ENCODE measurements around the gene NLK. TPM values are rescaled to one million over a fixed set of nuclear protein-coding genes. Genes with fewer than 3 reads are reported as not detected.
"Not testable (repeated sequence)": the region's sequence is repeated elsewhere in the genome, so short reads cannot be mapped to it uniquely, and the experiment has no call there.

Gene NLK
- polyA plus RNA-seq (2013, experiment 1 of 2; ENCODE audit: insufficient read length) = 9.9 TPM
- polyA plus RNA-seq (2013, experiment 2 of 2; ENCODE audit: insufficient read length) = 10.5 TPM

DNA sequence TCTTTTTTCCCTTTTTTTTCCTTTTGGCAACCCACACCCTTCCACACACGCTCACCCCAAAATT is at the start of gene NLK:
TSS of gene NLK (plus strand) at position 21 of the 64 bp plus-strand sequence. CDS start 197 bp downstream, outside the sequence.
- no peak for DNase-seq

DNA sequence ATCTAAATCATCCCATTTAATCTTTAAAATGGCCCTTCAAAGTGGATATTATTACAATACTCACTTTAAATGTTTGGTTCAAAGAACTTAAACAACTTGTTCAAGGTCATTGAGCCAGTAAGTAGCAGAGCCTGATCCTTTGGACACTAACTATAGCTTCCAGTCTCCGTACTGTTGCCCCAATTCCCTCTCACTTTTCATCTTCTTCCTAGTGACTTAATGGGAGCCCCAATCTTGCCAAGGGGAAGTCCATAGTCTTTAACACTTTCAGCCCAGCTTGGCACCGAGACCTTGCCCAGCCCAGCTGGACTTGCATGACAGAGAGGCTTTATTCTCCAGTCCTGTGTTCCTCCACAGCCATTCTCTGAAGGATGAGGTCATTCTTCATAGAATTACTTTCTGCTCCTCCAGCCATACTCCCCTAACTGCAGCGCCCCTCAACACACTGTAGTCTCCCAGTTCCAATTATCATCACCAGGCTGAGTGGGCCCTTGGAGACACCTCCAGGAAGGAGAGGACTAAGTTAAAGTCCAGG is 49.2 kb upstream of the NLK start:
- no peak for DNase-seq

DNA sequence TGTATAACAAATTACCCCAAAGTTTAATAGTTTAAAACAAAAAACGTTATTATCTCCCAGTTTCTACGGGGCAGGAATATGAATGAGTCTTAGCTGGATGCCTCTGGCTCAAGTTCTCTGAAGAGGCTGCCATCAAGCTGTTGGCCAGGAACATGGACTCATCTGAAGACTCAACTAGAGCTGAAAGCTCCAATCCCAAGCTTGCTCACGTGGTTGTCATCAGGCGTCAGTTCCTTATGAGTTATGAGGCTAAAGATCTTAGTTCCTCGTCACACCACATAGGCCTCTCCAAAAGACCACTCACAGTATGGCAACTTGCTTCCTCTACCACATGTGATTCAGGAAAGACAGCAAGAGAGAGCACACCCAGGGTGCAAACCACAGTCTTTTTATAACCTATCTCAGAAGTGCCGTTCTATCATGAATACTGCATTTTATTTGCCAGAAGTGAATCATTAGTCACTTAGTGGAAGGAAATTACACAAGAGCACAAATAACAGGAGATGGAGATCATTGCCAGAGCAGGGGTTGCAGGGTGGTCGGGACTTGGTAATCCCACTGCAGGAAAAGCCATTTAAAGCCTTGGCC is 48.7 kb upstream of the NLK start:
- no peak for DNase-seq

DNA sequence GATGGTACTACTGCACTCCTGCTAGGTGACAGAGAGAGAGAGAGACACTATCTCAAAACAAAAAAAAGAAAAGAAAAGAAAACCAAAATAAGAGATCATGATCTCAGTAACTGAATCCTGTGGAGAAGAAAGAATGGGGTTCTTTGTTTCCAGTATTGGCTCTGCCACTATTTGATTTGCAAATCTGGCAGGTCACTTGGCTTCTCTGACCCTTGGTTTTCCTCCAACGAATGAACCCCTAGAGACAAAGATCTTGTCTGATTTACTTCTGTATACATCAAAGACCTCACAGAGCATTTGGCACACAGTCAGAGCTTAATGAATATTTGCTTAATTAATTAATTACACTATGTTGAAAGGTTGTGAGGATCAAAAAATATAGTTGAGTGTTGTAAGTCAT is 47.9 kb upstream of the NLK start:
- no peak for DNase-seq

DNA sequence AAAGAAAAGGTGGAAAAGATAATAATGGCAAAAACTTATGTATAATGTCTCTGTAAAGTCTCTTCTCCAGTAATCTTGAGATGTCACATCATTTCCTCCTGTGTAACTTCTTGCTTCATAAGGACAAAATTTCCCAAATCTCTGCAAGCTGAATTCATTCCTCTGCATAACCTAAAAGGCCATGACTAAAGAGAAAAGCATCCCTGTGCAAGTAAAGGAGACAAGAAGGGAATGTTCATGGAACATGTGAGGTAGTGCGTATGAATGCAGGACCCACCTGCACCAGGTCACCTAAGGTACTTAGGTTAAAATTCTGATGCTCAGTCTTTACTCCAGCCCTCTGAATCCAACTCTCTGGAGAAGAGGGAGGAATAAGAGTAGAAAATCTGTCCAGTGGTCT is 46.9 kb upstream of the NLK start:
- no peak for DNase-seq

DNA sequence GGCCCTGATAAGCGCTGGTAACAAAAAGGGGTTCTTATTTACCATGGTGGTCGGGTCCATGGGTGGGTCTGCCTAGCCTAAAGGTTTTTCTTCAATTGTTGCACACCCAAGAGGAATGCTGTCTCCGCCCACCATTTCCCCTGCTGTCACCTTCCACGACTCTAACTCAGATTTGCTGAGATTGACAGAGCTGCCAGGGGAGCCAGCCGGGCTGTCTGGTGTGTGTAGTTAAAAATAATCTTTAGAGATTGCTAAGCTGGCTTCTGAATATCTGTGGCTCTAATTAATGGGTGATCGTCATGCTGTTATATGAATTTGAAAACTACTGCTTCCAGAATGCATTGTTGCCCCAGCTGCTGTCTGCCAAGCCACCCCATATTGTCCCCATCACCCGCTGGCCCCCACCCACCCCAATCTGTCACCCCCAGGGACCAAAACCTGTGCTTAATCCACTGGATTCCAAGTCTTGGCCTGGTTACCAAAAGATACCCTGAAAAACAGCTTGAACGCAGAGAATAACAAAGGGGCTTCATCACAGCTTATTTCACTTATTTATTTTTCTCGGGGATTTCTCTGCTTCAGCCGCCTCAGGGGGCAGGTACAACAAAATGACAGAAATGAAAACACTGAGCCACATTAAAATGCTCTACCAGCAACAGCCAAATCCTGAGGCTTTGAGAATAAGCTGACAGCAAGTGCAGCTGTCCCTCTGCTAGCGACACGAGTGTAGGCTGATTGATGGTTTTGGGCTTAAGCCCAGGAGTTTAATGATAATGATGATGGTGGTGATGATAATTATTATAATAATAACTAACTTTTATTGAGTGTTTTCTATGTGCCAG is 46.1 kb upstream of the NLK start:
- no peak for DNase-seq

DNA sequence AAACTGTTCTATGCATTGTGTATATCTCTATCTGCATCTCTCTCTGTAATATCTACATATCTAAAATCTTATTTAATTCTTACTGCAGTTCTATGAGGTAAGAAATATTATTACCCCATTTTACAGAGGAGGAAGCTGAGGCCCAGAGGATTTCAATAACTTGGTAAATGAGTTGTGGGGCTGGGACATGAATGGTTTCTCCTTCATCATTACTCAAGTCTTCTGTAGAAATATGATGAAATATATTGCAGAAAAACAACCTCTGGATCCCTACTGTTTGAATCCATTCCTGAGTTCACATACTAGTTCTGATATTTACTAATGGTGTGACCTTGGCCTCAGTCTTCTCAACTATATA is 45.5 kb upstream of the NLK start:
- DNase-seq = no peak

DNA sequence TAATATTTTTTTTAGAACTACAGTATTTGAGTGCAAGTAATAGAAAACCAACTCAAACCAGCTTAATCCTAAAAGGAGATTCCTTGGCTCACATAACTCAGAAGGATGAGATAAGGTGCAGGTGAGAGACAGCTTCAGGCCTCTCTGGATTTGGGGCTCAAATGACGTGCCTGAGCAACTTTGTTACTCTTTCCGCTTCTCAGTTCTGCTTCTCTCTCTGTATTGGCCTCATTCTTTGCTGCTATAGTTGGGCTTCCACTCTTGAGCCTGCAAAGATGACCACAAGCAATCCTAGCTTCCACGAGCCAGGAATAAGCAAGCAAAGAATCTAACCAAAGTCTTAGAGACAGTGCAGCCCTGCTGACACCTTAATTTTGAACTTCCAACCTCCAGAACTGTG is 45.0 kb upstream of the NLK start:
- DNase-seq = no peak

DNA sequence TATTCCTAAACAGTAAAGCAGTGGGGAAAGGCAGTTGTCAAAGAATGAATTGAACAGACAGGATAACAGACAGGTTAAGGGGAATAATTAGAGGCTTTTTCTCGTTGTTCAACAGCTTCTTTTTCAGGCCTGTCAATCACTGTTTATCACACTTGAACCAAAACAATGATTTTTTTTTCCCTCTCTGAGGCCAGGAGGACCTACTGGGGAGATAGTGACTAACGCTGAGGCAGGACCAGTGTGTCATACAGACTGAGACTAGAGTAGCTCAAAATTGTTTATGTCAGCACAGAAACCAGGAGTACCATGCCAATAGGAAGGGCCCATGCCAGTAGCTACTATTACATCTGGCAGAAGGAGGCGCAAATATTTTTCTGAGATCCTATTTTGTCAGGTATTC is 41.3 kb upstream of the NLK start:
- DNase-seq = no peak

DNA sequence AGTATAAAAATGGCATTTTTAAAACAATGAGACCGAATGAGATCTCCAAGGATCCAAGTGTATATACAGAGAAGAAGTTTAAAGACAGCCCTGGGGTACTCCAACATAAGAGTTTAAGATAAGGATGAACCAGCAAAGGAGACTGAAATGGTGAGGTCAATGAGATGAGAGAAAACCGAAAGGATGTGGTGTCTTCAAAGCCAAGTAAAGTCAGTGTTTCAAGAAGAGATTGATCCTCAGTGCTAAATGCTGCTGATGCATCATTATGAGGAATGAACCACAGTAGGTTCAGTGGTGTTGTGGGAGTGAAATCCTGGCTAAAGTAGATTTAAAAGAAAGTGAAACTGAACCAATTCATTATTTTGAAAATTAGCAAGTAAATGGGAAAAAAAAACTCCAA is 38.1 kb upstream of the NLK start:
- DNase-seq = no peak

DNA sequence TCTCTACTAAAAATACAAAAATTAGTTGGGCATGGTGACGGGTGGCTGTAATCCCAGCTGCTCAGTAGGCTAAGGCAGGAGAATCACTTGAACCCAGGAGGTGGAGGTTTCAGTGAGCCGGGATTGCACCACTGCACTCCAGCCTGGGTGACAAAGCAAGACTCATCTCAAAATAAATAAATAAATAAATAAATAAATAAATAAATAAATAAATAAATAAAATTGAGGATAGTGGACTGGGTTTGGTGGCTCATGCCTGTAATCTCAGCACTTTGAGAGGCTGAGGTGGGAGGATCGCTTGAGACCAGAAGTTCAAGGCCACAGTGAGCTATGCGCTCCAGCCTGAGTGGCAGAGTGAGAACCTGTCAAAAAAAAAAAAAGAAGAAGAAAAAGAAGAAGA is 34.6 kb upstream of the NLK start:
- not testable (repeated sequence) for DNase-seq

DNA sequence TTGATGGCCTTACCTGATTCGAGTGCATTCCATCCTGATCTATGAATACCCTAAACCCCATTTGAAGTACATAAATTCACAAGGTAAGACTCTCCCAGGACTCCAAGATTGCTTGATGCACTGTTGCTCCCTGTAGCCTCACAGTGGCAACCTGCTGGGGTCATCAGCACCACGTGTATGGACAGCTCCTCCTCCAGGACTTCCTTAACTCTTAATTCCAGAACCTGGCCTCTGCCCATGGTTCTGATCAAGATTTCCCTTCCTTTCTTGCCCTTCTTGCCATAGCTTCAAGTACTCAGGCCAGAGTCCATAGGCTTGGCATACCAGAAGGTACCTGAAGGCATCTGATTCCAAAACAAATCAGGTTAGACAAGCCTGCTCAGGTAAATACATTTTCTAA is 34.0 kb upstream of the NLK start:
- peak; percentile 54 for DNase-seq

DNA sequence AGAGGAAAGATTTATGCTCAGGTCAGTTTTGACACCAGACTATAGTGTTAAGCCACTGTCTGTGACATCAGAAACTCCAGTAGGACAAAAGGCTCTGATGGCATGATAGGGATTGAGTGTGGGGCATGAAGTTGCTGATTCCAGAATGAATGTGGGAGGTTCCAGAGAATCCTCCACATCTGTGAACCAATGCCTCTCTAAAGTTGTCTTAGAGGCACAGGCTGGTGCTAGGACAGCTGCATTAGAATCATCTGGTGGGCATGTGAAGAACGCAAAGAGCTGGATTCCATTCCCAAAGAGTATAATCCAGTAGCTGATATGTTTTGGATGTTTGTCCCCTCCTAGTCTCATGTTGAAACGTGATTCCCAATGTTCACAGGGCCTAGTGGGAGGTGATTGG is 32.1 kb upstream of the NLK start:
- DNase-seq = no peak

DNA sequence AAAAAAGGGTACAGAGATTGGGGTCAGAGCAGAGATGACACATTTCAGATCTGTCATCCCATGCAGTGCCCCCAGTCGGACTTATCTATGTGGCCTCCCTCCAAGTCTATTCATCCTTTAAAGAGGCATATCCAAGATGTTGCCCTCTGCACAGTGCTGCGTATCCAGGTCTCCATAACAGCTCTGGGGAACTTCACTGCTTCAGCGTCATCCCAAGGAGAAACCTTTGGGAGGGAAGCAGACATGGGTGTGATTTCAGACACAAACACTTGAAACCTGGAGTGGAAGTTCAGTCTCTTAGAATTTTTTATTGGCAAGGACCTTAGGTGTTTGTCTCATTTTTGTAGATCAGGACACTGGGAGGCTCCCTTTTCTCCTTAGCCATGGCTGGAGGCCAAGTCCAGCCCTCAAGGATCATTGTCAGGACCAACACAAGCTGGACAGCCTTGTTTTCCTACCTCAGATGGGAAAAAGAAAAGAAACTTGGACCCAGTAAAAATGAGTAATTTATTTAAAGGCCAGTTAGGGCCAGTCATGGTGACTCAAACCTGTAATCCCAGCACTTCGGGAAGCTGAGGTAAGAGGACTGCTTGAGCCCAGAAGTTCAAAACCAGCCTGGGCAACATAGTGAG is 23.9 kb upstream of the NLK start:
- DNase-seq = no peak

DNA sequence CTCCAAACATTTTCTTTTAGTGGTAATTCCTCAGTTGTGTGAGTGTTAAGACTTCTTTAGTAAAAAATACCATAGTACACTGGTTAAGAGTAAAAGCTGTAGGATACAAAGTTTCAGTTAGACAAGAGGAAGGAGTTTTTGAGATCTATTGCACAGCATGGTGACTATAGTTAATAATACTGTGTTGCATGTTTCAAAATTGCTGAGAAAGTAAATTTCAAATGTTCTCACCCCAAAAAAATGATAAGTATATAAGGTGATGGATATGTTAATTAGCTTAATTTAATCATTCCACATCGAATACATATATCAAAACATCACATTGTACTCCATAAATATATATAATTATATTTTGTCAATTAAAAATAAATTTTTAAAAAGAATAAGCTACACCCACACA is 22.0 kb upstream of the NLK start:
- DNase-seq = no peak

DNA sequence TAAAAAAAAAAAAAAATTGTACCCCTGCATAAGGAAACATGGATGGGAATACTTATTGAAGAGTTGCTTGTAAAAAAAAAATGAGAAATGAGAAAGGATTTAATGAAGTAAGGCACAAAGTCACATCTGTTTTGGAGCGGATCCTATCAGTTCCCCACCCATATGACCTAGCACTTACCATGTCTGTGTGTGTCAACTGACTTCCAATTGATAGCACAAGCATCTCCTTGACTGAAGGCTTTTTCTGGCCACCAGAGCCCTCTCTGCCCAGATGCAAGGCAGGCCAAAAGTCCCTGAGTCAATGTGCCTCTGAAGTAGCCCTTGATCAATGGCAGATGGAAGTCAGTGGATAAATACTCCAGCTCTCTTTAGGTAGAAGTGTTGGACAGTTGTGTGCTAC is 13.4 kb upstream of the NLK start:
- no peak for DNase-seq

DNA sequence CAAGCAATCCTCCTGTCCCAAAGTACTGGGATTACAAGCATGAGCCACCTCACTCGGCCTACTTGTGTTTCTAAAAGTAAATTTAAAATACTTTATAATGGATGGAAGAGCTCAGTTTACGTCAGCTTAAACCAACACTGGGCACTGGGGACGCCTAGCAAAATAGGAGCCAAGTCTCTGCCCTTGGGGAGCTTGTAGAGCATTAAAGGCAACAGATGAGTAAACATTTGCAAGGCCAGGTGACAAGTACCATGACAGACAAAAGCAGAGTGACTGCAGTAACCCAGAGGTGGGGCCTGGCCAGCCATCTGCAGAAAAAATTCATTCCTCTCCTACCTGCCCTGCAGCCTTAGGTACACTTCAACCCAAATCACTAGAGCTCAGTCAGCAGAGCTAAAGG is 12.1 kb upstream of the NLK start:
- DNase-seq = no peak

DNA sequence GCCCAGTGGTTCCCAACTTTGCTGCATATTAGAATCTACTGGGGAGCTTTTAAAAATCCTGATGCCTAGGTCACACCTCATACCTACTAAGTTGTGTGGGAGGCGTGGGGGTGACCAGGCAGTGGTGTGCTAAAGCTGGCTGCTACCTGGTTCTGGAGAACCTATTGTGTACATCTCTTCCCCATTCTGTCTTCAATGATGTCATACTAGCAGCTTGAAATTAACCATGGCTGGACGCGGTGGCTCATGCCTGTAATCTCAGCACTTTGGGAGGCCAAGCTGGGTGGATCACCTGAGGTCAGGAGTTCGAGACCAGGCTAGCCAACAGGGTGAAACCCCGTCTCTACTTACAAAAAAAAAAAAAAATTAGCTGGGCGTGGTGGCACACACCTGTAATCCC is 11.3 kb upstream of the NLK start:
- DNase-seq = no peak

DNA sequence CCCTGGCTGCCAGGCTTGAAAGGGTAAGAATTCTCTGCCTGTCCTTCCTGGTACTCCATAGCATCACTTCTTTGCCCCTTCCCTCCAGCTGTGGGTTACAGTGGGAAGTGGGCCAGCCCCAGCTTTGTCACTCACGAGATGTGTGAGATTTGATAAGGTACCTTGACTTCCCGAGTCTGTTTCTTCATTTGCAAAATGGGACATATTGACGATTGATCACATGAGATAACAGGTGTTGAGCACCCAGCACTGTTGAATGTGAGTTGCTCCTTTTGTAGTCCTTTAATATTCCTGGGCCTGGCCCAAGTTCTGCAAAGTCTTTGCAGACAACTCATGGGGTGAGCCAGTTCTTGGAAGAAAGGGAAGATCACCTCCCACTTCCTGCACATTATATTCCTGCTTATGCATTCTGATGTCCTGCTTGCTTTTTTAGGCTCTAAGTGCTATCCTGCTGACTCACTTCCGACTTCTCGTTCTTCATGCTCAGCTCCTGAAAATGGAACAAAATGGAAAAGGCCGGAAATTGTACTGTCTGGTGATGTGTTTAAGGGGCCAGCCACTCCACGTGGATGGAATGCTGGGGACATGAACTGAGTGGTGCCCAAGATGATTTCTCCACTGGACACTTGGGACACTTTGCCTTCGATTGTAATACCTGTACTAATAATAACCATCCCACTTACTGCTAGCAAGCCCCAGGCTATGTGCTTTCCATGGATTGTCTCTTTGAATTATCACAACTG is 8.3 kb upstream of the NLK start:
- peak; percentile 88 for DNase-seq

DNA sequence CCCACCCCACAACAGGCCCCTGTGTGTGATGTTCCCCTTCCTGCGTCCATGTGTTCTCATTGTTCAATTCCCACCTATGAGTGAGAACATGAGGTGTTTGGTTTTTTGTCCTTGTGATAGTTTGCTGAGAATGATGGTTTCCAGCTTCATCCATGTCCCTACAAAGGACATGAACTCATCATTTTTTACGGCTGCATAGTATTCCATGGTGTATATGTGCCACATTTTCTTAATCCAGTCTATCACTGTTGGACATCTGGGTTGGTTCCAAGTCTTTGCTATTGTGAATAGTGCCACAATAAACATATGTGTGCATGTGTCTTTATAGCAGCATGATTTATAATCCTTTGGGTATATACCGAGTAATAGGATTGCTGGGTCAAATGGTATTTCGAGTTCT is 7.0 kb upstream of the NLK start:
- not testable (repeated sequence) for DNase-seq

DNA sequence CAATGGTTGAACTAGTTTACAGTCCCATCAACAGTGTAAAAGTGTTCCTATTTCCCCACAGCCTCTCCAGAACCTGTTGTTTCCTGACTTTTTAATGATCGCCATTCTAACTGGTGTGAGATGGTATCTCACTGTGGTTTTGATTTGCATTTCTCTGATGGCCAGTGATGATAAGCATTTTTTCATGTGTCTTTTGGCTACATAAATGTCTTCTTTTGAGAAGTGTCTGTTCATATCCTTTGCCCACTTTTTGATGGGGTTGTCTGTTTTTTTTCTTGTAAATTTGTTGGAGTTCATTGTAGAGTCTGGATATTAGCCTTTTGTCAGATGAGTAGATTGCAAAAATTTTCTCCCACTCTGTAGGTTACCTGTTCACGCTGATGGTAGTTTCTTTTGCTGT is 6.6 kb upstream of the NLK start:
- not testable (repeated sequence) for DNase-seq

DNA sequence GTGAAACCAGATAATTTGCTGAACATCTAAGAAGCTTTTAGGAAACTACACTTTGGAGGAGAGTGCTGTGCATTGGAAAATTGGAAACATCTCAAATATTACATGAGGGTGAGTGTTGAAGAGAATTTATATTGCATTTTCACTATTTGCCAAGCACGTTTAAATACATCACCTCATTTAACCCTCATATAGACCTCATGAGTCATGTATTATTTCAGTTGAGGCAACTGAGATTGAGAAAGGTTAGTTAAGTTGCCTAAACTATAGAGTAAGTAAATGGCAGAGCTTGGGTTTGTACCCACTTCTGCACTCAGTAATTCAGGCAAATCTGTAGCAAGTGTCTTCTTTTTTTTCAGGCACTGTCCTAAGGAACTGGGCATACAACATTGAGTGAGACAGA is 3.7 kb upstream of the NLK start:
- DNase-seq = no peak

DNA sequence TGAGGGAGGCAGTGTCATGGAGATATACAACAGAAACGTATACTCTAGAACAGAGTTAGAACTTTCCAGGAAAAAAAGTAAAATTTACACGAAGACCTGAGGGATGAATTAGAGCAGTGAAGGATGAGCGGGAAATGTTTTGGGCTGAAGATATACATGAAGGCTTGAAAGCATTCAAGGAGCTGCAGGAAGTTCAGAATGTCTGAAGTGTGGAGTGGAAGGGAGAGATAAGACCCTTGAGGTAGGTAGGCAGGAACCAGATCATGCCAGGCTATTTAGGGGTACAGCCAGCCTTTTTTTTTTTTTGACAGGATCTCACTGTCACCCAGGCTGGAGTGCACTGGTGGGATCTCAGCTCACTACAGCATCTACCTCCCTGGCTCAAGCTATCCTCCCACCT is 3.2 kb upstream of the NLK start:
- no peak for DNase-seq

DNA sequence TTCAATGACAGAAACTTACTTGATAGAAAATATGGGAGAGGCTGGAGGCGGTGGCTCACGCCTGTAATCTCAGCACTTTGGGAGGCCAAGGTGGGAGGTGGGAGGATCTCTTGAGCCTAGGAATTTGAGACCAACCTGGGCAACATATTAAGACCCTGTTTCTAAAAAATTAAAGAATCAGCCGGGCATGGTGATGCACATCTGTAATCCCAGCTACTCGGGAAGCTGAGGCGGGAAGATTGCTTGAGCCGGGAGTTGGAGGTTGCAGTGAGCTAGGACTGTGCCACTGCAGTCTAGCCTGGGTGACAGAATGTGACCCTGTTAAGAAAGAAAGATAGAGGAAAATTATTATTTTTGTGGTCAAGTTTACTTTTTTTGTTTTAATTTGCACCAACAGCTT is 2.1 kb upstream of the NLK start:
- no peak for DNase-seq
